Activated naive CD8-positive, alpha-beta T cell treated with anti-CD3 and anti-CD28 coated beads, Interleukin-2, amount 50 U/mL, for 16 hours (primary cell): ENCODE results near the gene CREBBP.

Source experiments
- DNase-seq: peaks from one replicate; pipeline ENCODE4 v3.0.0-alpha.2; 2020; ENCODE audit warnings: low read depth, low spot score

Gene CREBBP

GRCh38 chr16:3856367-3857141 lies 24.0 kb downstream of the CREBBP start:
- no peak for DNase-seq

- no peak for DNase-seq
These were observed 25.6 kb downstream of the CREBBP start for GRCh38 chr16:3854750-3855541.

GRCh38 chr16:3850544-3850899 lies 30.0 kb downstream of the CREBBP start:
- DNase-seq = no peak

GRCh38 chr16:3849751-3850543 lies 30.6 kb downstream of the CREBBP start:
- DNase-seq = no peak

GRCh38 chr16:3846595-3847091 lies 33.9 kb downstream of the CREBBP start:
- DNase-seq = no peak

GRCh38 chr16:3846087-3846486 lies 34.4 kb downstream of the CREBBP start:
- no peak for DNase-seq

GRCh38 chr16:3842994-3843393 lies 37.5 kb downstream of the CREBBP start:
- DNase-seq = no peak

- no peak for DNase-seq
These were observed 38.6 kb downstream of the CREBBP start for GRCh38 chr16:3841729-3842508.

GRCh38 chr16:3839402-3840184 lies 40.9 kb downstream of the CREBBP start:
- no peak for DNase-seq

- no peak for DNase-seq
These were observed 41.7 kb downstream of the CREBBP start for GRCh38 chr16:3838600-3839401.

GRCh38 chr16:3837851-3838586 lies 42.5 kb downstream of the CREBBP start:
- DNase-seq = no peak

- DNase-seq = no peak
These were observed 43.9 kb downstream of the CREBBP start for GRCh38 chr16:3836641-3837040.

GRCh38 chr16:3835089-3835602 lies 45.4 kb downstream of the CREBBP start:
- no peak for DNase-seq

GRCh38 chr16:3832668-3833067 lies 47.8 kb downstream of the CREBBP start:
- no peak for DNase-seq

GRCh38 chr16:3830625-3831254 lies 49.8 kb downstream of the CREBBP start:
- DNase-seq = no peak

GRCh38 chr16:3829631-3830536 lies 50.6 kb downstream of the CREBBP start:
- no peak for DNase-seq

GRCh38 chr16:3825940-3826339 lies 54.6 kb downstream of the CREBBP start:
- no peak for DNase-seq
